Left ventricle myocardium inferior (tissue), 1 donor: ENCODE data around the gene FABP3. TPM values are rescaled to one million over a fixed set of nuclear protein-coding genes. Genes with fewer than 3 reads are reported as not detected.

ENCODE experiments used
- DNase-seq: peaks from one replicate; pipeline ENCODE4 v3.0.0-alpha.2; 2020
- H3K27ac ChIP-seq: fragments of 200-600 bp; replicated peaks from 2 replicates; pipeline ENCODE4 v1.8.0; 2021
- H3K27me3 ChIP-seq: fragments of 200-600 bp; 2 replicates; pipeline ENCODE4 v1.8.0; 2021; ENCODE audit warnings: low read depth
- H3K36me3 ChIP-seq: fragments of 200-600 bp; 2 replicates; pipeline ENCODE4 v1.8.0; 2021
- H3K4me1 ChIP-seq: fragments of 200-600 bp; 2 replicates; pipeline ENCODE4 v1.8.0; 2021
- H3K4me3 ChIP-seq: fragments of 200-600 bp; 2 replicates; pipeline ENCODE4 v1.8.0; 2021; ENCODE audit warnings: mild to moderate bottlenecking, moderate library complexity
- H3K9me3 ChIP-seq: fragments of 200-600 bp; replicated peaks from 2 replicates; pipeline ENCODE4 v1.8.0; 2021
- intact Hi-C: fragments of 100-400 bp; cut with micrococcal nuclease; formaldehyde crosslinking; loops from one replicate; pipeline ENCODE4 v1.11.0; 2022
- total RNA-seq: library from RNA; stranded (reverse); fragmentation: NEBNext Ultra II Directional; extraction: Animal tissue kit (Norgen Biotek cat#: 25700); gene quantifications from one replicate; pipeline ENCODE4 v1.2.1, GENCODE V29; 2021
- TF ChIP-seq, protein P1 (sequence below): fragments of 200-600 bp; IDR thresholded peaks from 2 replicates; pipeline ENCODE4 v1.8.0; 2021; ENCODE audit warnings: antibody characterized with exemption, mild to moderate bottlenecking, borderline replicate concordance
- donor health status: DM: no; HTN: yes; CAD: no; lungs with severe emphysema.

Gene FABP3
- total RNA-seq, 1 donor from 2014 or later, result 4,737 TPM

DNA sequence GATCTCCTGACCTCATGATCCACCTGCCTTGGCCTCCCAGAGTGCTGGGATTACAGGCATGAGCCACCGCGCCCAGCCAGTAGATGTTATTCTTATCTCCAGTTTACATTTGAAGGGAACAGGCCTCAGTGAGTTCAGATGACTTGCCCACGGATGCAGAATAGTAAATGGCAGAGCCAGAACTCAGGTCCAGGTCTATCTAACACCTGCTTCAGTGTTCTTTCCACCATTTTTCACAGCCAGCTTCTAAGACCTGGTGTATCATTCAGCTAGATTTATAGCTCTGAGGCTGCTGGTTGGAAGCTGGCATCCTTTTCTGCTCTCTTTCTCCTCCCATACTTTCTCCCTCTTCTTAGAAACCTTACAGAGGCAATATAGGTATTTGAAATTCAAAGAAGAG is 10.8 kb downstream of the FABP3 start:
- DNase-seq, result no peak
- H3K36me3 ChIP-seq, result peaks cover 58% of the 10 kb centered on the region
- TF ChIP-seq, protein P1, sequence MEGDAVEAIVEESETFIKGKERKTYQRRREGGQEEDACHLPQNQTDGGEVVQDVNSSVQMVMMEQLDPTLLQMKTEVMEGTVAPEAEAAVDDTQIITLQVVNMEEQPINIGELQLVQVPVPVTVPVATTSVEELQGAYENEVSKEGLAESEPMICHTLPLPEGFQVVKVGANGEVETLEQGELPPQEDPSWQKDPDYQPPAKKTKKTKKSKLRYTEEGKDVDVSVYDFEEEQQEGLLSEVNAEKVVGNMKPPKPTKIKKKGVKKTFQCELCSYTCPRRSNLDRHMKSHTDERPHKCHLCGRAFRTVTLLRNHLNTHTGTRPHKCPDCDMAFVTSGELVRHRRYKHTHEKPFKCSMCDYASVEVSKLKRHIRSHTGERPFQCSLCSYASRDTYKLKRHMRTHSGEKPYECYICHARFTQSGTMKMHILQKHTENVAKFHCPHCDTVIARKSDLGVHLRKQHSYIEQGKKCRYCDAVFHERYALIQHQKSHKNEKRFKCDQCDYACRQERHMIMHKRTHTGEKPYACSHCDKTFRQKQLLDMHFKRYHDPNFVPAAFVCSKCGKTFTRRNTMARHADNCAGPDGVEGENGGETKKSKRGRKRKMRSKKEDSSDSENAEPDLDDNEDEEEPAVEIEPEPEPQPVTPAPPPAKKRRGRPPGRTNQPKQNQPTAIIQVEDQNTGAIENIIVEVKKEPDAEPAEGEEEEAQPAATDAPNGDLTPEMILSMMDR, result no peak
- H3K4me3 ChIP-seq, result no peak overlapping the region
- H3K4me1 ChIP-seq, result peaks cover 22% of the 10 kb centered on the region
- H3K9me3 ChIP-seq, result no peaks in the 10 kb centered on the region
- intact Hi-C loops, result no loop called here
- peak overlapping the region; percentile 96 for H3K27ac ChIP-seq
- H3K27me3 ChIP-seq, result no peaks in the 10 kb centered on the region

DNA sequence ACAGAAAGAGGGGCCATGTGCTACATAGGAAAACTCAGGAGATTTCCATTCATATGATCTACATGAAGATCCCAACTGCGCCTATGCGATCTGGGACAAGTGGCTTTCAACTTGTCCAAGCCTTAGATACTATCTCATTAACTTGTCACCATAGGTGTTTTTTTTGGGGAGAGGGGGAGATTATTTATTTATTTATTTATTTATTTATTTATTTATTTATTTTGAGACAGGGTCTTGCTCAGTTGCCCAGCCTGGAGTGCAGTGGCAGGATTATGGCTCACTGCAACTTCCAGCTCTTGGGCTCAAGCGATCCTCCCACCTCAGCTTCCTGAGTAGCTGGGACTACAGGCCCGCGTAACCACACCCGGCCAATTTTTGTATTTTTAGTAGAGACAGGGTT is 11.3 kb downstream of the FABP3 start:
- no peak overlapping the region for H3K4me3 ChIP-seq
- TF ChIP-seq, protein P1, result no peak
- peaks cover 55% of the 10 kb centered on the region for H3K36me3 ChIP-seq
- peaks cover 18% of the 10 kb centered on the region for H3K4me1 ChIP-seq
- peak overlapping the region; percentile 96 for H3K27ac ChIP-seq
- H3K9me3 ChIP-seq, result no peaks in the 10 kb centered on the region
- H3K27me3 ChIP-seq, result no peaks in the 10 kb centered on the region
- intact Hi-C loops, result no loop called here
- DNase-seq, result no peak

DNA sequence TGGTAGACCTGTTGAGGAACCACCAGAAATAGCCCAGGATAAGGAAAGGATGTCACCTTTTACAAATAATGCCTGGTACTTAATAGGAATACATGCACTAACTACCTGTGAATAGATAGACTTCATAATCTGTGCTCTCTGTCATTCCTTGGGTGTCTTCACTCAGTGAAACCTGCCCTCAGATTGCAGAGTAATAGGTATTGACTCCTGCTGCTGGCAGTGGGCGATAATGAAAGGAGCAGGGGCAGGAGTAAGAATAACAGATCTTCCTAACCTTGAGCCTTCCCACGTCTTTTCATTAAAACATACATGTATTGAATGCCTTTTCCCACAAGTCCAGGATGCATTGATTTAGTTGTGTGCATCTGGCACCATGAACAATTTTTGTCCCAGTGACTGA is 16.4 kb downstream of the FABP3 start:
- H3K36me3 ChIP-seq, result peaks cover 46% of the 10 kb centered on the region
- no peak for DNase-seq
- H3K9me3 ChIP-seq, result no peaks in the 10 kb centered on the region
- H3K4me3 ChIP-seq, result no peak overlapping the region
- TF ChIP-seq, protein P1, result no peak
- no peaks in the 10 kb centered on the region for H3K27me3 ChIP-seq
- intact Hi-C loops, result no loop called here
- H3K27ac ChIP-seq, result no peak overlapping the region
- peaks cover 10% of the 10 kb centered on the region for H3K4me1 ChIP-seq

DNA sequence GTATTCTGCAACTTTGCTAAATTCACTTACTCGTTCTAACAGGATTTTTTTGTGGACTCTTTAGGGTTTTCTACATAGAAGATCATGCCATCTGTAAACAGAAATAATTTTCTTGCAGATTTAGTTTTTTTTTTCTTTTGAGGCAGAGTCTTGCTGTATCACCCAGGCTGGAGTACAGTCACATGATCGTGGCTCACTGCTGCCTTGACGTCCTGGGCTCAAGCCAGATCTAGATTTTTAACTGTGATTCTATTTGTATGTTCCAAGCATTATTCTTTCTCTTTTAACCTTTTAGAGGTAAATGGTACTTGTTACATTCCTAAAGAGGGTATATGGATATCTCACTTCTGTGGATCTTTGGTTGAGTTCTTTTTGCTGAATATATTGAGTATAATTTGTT is 18.6 kb downstream of the FABP3 start:
- Histone ChIP-seq H3K4me1 (peaks cover 10% of the 10 kb centered on the region), H3K36me3 (peaks cover 46% of the 10 kb centered on the region), H3K9me3 (no peaks in the 10 kb centered on the region), H3K27ac (no peak overlapping the region), H3K27me3 (no peaks in the 10 kb centered on the region), H3K4me3 (no peak overlapping the region)
- no peak for DNase-seq
- TF ChIP-seq, protein P1, result no peak
- intact Hi-C loops, result no loop called here

DNA sequence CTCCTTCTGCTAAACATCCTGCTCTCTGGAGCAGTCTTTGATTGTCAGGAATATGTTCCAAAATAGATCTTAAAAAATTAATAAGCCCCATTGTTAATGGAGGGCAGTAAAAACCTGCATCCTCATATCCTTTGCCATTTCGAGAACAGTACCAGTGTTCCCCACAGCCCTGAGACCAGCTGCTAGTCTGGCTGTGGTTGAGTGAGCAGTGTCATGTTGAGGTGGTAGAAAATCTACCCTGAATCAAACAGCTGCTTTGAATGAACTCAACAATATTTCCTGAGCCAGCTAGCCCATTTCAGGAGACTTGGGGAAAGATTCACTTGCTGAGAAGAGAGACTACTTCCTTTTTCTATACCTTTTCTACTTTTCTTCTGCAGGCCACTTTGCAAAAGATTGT is 24.4 kb downstream of the FABP3 start:
- Histone ChIP-seq H3K4me1 (no peaks in the 10 kb centered on the region), H3K27ac (no peak overlapping the region), H3K4me3 (no peak overlapping the region), H3K27me3 (no peaks in the 10 kb centered on the region), H3K36me3 (peaks cover 73% of the 10 kb centered on the region), H3K9me3 (no peaks in the 10 kb centered on the region)
- TF ChIP-seq, protein P1, result no peak
- intact Hi-C loops, result no loop called here
- no peak for DNase-seq

DNA sequence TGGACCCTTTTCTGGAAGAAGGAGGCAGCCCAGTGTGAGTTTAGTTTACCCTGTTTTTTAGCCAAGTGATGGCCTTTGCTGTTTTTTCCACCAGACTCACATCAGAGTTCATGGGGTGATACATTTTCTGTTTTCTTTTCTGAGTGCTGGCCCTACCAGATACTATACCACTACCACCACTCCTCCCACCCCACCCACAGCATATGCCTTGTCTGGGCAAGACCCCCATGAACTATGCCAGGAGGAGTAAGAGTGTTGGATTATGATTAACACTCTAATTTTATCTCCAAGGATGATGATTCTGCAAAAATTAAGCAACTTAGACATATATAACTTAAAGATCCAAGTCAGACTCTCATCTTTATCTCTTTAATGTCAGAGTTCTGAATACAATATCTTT is 26.1 kb downstream of the FABP3 start:
- Histone ChIP-seq H3K27me3 (no peaks in the 10 kb centered on the region), H3K4me3 (no peak overlapping the region), H3K36me3 (peaks cover 63% of the 10 kb centered on the region), H3K27ac (no peak overlapping the region), H3K4me1 (no peaks in the 10 kb centered on the region), H3K9me3 (no peaks in the 10 kb centered on the region)
- TF ChIP-seq, protein P1, result no peak
- no peak for DNase-seq
- intact Hi-C loops, result no loop called here
